Panc1 (cell line): ENCODE data around the gene CATSPERD.

Experiments used
- POLR2AphosphoS5 ChIP-seq: IDR thresholded peaks from 2 replicates; pipeline ENCODE4 v1.6.1; 2012; ENCODE audit warnings: mild to moderate bottlenecking, low read depth, low read length, moderate library complexity
- SIN3A ChIP-seq: IDR thresholded peaks from 2 replicates; pipeline ENCODE4 v1.6.1; 2012; ENCODE audit warnings: low read depth, mild to moderate bottlenecking, low read length, moderate library complexity, borderline replicate concordance; ENCODE audit not compliant: insufficient read depth
- TF ChIP-seq, protein P1 (sequence below): fragments of 450-650 bp; IDR thresholded peaks from 2 replicates; pipeline ENCODE4 v1.5.1; 2017; ENCODE audit warnings: mild to moderate bottlenecking
- TF ChIP-seq, protein P2 (sequence below), 2 experiments: IDR thresholded peaks; 2 replicates each; pipeline ENCODE4 v1.6.1; 2011 to 2012; ENCODE audit warnings: low read depth in 2 of 2, control low read depth in 1 of 2, low read length in 1 of 2, mild to moderate bottlenecking in 1 of 2, moderate library complexity in 1 of 2; ENCODE audit not compliant: insufficient read depth in 1 of 2

DNA sequence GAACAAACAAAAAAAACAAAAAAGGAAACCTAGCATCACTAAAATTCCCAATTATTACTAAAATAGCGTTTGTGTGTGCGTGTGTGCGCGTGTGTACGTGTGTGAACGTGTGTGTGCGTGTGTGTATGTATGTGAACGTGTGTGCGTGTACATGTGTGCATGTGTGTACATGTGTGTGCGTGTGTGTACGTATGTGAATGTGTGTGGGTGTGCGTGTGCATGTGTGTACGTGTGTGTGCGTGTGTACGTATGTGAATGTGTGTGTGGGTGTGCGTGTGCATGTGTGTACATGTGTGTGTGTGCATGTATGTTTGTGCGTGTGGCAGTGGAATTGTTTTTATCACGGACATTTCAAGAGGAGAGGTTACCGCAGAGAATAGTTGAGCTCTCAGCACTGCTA lies 21.6 kb downstream of the CATSPERD start:
- TF ChIP-seq, protein P1, sequence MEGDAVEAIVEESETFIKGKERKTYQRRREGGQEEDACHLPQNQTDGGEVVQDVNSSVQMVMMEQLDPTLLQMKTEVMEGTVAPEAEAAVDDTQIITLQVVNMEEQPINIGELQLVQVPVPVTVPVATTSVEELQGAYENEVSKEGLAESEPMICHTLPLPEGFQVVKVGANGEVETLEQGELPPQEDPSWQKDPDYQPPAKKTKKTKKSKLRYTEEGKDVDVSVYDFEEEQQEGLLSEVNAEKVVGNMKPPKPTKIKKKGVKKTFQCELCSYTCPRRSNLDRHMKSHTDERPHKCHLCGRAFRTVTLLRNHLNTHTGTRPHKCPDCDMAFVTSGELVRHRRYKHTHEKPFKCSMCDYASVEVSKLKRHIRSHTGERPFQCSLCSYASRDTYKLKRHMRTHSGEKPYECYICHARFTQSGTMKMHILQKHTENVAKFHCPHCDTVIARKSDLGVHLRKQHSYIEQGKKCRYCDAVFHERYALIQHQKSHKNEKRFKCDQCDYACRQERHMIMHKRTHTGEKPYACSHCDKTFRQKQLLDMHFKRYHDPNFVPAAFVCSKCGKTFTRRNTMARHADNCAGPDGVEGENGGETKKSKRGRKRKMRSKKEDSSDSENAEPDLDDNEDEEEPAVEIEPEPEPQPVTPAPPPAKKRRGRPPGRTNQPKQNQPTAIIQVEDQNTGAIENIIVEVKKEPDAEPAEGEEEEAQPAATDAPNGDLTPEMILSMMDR = no peak
- TF ChIP-seq SIN3A (no peak), POLR2AphosphoS5 (no peak)
- TF ChIP-seq, protein P2, sequence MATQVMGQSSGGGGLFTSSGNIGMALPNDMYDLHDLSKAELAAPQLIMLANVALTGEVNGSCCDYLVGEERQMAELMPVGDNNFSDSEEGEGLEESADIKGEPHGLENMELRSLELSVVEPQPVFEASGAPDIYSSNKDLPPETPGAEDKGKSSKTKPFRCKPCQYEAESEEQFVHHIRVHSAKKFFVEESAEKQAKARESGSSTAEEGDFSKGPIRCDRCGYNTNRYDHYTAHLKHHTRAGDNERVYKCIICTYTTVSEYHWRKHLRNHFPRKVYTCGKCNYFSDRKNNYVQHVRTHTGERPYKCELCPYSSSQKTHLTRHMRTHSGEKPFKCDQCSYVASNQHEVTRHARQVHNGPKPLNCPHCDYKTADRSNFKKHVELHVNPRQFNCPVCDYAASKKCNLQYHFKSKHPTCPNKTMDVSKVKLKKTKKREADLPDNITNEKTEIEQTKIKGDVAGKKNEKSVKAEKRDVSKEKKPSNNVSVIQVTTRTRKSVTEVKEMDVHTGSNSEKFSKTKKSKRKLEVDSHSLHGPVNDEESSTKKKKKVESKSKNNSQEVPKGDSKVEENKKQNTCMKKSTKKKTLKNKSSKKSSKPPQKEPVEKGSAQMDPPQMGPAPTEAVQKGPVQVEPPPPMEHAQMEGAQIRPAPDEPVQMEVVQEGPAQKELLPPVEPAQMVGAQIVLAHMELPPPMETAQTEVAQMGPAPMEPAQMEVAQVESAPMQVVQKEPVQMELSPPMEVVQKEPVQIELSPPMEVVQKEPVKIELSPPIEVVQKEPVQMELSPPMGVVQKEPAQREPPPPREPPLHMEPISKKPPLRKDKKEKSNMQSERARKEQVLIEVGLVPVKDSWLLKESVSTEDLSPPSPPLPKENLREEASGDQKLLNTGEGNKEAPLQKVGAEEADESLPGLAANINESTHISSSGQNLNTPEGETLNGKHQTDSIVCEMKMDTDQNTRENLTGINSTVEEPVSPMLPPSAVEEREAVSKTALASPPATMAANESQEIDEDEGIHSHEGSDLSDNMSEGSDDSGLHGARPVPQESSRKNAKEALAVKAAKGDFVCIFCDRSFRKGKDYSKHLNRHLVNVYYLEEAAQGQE (IDR thresholded peaks at IDR 0.05; ENCODE audit: insufficient read depth in 1 of 2, low read depth in 2 of 2, low read length in 1 of 2) = no peak
